K562 (cell line): ENCODE results near the gene NUP43. TPM values are rescaled to one million over a fixed set of nuclear protein-coding genes. Genes with fewer than 3 reads are reported as not detected.

Experiments
- ARHGAP35 ChIP-seq: fragments of 450-650 bp; IDR thresholded peaks from 2 replicates; pipeline ENCODE4 v1.6.1; 2018; ENCODE audit not compliant: partially characterized antibody
- ATF4 ChIP-seq: fragments of 450-650 bp; formaldehyde crosslinking; IDR thresholded peaks from 2 replicates; pipeline ENCODE4 v1.4.0; 2022; ENCODE audit warnings: mild to moderate bottlenecking, moderate library complexity
- CBX1 ChIP-seq: sonication (generic); IDR thresholded peaks from 2 replicates; pipeline ENCODE4 v1.6.1; 2016; ENCODE audit warnings: antibody characterized with exemption, low read depth, mild to moderate bottlenecking
- E2F8 ChIP-seq: fragments of 450-650 bp; IDR thresholded peaks from 2 replicates; pipeline ENCODE4 v1.7.1; 2018; ENCODE audit warnings: mild to moderate bottlenecking, low read depth; ENCODE audit not compliant: partially characterized antibody
- ERF ChIP-seq: fragments of 450-650 bp; formaldehyde crosslinking; IDR thresholded peaks from 2 replicates; pipeline ENCODE4 v1.4.0; 2020; ENCODE audit warnings: mild to moderate bottlenecking, mixed read lengths
- GTF2F1 ChIP-seq: IDR thresholded peaks from 2 replicates; pipeline ENCODE4 v1.6.1; 2011; ENCODE audit warnings: low read depth, low read length, improper control_type of control experiment
- HMG20A ChIP-seq: fragments of 450-650 bp; formaldehyde crosslinking; conservative IDR thresholded peaks from 2 replicates; pipeline ENCODE4 v1.4.0; 2020; ENCODE audit warnings: mild to moderate bottlenecking, mixed read lengths
- LARP7 ChIP-seq: fragments of 450-650 bp; IDR thresholded peaks from 2 replicates; pipeline ENCODE4 v1.6.1; 2016
- MCM3 ChIP-seq: fragments of 450-650 bp; IDR thresholded peaks from 2 replicates; pipeline ENCODE4 v1.6.1; 2016
- MEIS2 ChIP-seq: fragments of 450-650 bp; IDR thresholded peaks from 2 replicates; pipeline ENCODE4 v1.6.1; 2014; ENCODE audit warnings: mild to moderate bottlenecking; ENCODE audit not compliant: partially characterized antibody
- MITF ChIP-seq: IDR thresholded peaks from 2 replicates; pipeline ENCODE4 v1.6.1; 2014; ENCODE audit warnings: antibody characterized with exemption
- POLR2H ChIP-seq: IDR thresholded peaks from 2 replicates; pipeline ENCODE4 v1.6.1; 2016; ENCODE audit warnings: missing genetic modification characterization, low read depth, mild to moderate bottlenecking, control low read depth, missing compliant biosample characterization, moderate library complexity
- PTRF ChIP-seq: fragments of 450-650 bp; IDR thresholded peaks from 2 replicates; pipeline ENCODE4 v1.6.1; 2016; ENCODE audit warnings: mild to moderate bottlenecking, missing genetic modification characterization, missing compliant biosample characterization
- PYGO2 ChIP-seq: fragments of 450-650 bp; IDR thresholded peaks from 2 replicates; pipeline ENCODE4 v1.6.1; 2016; ENCODE audit warnings: mild to moderate bottlenecking, missing genetic modification characterization, moderate library complexity, missing compliant biosample characterization
- SMARCE1 ChIP-seq: fragments of 450-650 bp; IDR thresholded peaks from 2 replicates; pipeline ENCODE4 v1.7.1; 2016; ENCODE audit warnings: mild to moderate bottlenecking
- SP1 ChIP-seq: sonication (generic); formaldehyde crosslinking; IDR thresholded peaks from 2 replicates; pipeline ENCODE4 v1.8.1; 2022; ENCODE audit warnings: mild to moderate bottlenecking, missing genetic modification reagents
- TOE1 ChIP-seq, 2 experiments: fragments of 450-650 bp in 1 of 2; sonication (generic) in 1 of 2; formaldehyde crosslinking in 1 of 2; IDR thresholded peaks; 2 replicates each; pipeline versions ENCODE4 v1.7.1 to v1.8.0; 2016 to 2022; ENCODE audit warnings: borderline replicate concordance in 2 of 2, mild to moderate bottlenecking in 2 of 2, antibody characterized with exemption in 1 of 2, inconsistent platforms in 1 of 2, low read depth in 1 of 2, missing genetic modification reagents in 1 of 2, moderate library complexity in 1 of 2
- ZBTB17 ChIP-seq: fragments of 450-650 bp; formaldehyde crosslinking; IDR thresholded peaks from 2 replicates; pipeline ENCODE4 v1.4.0; 2020; ENCODE audit warnings: mild to moderate bottlenecking
- ZKSCAN3 ChIP-seq: fragments of 250-450 bp; sonication (Bioruptor Pico); IDR thresholded peaks from 2 replicates; pipeline ENCODE4 v1.4.0; 2020
- polyA plus RNA-seq, 8 experiments: library from polyadenylated mRNA; depleted of rRNA in 4 of 8; stranded (reverse) in 5 of 8; unstranded in 3 of 8; fragments of >200 nt; fragmentation: Nextera tagmentation in 2 of 8; fragmentation: Illumina TruSeq in 1 of 8; extraction: Ambion mirVana in 2 of 8; extraction: Trizol in 1 of 8; gene quantifications; 2 replicates each; pipeline versions ENCODE4 v1.2.1 to v1.2.3, GENCODE V29; 2011 to 2014; ENCODE audit warnings: inconsistent platforms in 1 of 8, missing spikeins in 1 of 8
- total RNA-seq, 7 experiments: library from RNA; depleted of rRNA in 6 of 7; stranded (reverse); fragments of >200 nt in 6 of 7; fragmentation: Illumina TruSeq in 2 of 7; extraction: Trizol in 2 of 7; gene quantifications; 2 replicates each; pipeline versions ENCODE4 v1.2.1 to v1.2.3, GENCODE V29; 2011 to 2021; ENCODE audit warnings: low replicate concordance in 1 of 7
- TF ChIP-seq, protein P1 (sequence below): sonication (generic); formaldehyde crosslinking; IDR thresholded peaks from 2 replicates; pipeline ENCODE4 v1.8.1; 2023; ENCODE audit warnings: mild to moderate bottlenecking, missing genetic modification reagents
- TF ChIP-seq, protein P2 (sequence below): fragments of 250-450 bp; sonication (Bioruptor Pico); IDR thresholded peaks from 2 replicates; pipeline ENCODE4 v1.5.0; 2020; ENCODE audit warnings: mild to moderate bottlenecking

NUP43 gene
- total and polyA plus RNA-seq, 9 of the 15 experiments (the other 6 are each of a cell fraction or from before 2014, with no cell fraction given): 28.9 to 136 (median 67.4) TPM

DNA sequence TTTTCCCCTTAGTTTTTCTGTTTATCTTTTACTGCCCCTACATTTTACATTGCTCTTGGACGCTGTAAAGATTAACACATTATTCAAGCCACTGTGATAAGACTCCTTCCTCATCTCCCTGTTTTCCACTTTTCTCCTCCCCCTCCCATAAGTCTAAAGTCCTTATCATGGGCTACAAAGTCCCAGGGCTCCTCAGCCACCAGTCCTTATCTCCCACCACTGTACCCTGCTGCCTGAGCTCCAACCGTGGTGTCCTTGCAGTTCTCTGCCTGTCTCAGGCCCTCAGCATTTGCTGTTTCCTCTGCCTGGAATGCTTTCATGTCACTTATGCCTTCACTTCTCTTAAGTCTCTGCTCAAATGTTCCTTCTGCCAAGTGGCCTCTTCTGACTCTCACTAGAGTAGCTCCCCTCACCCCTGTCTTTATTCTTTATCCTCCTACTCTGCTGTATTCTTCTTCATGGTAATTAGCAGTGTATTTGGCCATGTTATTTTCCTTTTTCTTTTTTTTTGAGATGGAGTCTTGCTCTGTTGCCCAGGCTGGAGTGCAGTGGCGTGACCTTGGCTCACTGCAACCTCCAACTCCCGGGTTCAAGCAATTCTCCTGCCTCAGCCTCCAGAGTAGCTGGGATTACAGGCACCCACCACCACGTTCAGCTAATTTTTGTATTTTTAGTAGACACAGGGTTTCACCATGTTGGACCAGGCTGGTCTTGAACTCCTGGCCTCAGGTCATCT is 17.7 kb downstream of the NUP43 start (continued):
- TF ChIP-seq E2F8 (peak; percentile 75), SMARCE1 (peak; percentile 97), MITF (no peak; the same call in 1 of the 2 replicates), MEIS2 (peak; percentile 50), ATF4 (CRISPR knock-in tag) (peak; percentile 72; the same call in 1 of the 2 replicates), CBX1 (no peak), PYGO2 (tag) (no peak), HMG20A (CRISPR knock-in tag) (no peak), MCM3 (no peak), ZBTB17 (CRISPR knock-in tag) (peak; percentile 64), ZKSCAN3 (CRISPR knock-in tag) (no peak), LARP7 (peak; percentile 95), SP1 (CRISPR knock-in tag) (no peak), TOE1 (IDR thresholded peaks at IDR 0.05; ENCODE audit: borderline replicate concordance) (peak; percentile 73), TOE1 (CRISPR knock-in tag; IDR thresholded peaks at IDR 0.05; ENCODE audit: borderline replicate concordance, low read depth) (no peak), ARHGAP35 (no peak), GTF2F1 (no peak), PTRF (no peak), POLR2H (no peak), ERF (no peak)
- TF ChIP-seq, protein P1, sequence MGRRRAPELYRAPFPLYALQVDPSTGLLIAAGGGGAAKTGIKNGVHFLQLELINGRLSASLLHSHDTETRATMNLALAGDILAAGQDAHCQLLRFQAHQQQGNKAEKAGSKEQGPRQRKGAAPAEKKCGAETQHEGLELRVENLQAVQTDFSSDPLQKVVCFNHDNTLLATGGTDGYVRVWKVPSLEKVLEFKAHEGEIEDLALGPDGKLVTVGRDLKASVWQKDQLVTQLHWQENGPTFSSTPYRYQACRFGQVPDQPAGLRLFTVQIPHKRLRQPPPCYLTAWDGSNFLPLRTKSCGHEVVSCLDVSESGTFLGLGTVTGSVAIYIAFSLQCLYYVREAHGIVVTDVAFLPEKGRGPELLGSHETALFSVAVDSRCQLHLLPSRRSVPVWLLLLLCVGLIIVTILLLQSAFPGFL: no peak
- TF ChIP-seq, protein P2, sequence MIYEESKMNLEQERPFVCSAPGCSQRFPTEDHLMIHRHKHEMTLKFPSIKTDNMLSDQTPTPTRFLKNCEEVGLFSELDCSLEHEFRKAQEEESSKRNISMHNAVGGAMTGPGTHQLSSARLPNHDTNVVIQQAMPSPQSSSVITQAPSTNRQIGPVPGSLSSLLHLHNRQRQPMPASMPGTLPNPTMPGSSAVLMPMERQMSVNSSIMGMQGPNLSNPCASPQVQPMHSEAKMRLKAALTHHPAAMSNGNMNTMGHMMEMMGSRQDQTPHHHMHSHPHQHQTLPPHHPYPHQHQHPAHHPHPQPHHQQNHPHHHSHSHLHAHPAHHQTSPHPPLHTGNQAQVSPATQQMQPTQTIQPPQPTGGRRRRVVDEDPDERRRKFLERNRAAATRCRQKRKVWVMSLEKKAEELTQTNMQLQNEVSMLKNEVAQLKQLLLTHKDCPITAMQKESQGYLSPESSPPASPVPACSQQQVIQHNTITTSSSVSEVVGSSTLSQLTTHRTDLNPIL (CRISPR knock-in tag): no peak
